Right lobe of liver (tissue), 6 donors: ENCODE measurements around the gene SLC45A3. TPM values are rescaled to one million over a fixed set of nuclear protein-coding genes. Genes with fewer than 3 reads are reported as not detected.
A peak's percentile ranks its signal among the peaks of the same experiment; 100 is the strongest.

Experiments used
- ATAC-seq, 4 donors: fragments of 200-7000 bp; cut with Tn5 transposase; one replicate each; pipeline ENCODE4 v1.9.1; 2020; ENCODE audit warnings: mild to moderate bottlenecking in 4 of 4, moderate library complexity in 4 of 4
- DNase-seq, 3 donors: peaks; one replicate each; pipeline ENCODE4 v3.0.0-alpha.2; 2020
- H3K27ac ChIP-seq, 3 donors: fragments of 200-600 bp; one replicate each; pipeline ENCODE4 v1.8.0; 2022
- H3K27me3 ChIP-seq, 2 donors: fragments of 200-600 bp; one replicate each; pipeline ENCODE4 v1.8.0; 2022
- H3K36me3 ChIP-seq, 4 donors: fragments of 200-600 bp; sonication (generic) in 1 of 4; one replicate each; pipeline versions ENCODE4 v1.5.1 to v1.8.0; 2017 to 2022; ENCODE audit warnings: control low read depth in 1 of 4
- H3K4me1 ChIP-seq, 4 donors: fragments of 200-600 bp; sonication (generic) in 1 of 4; one replicate each; pipeline versions ENCODE4 v1.5.1 to v1.8.0; 2017 to 2022; ENCODE audit warnings: control low read depth in 1 of 4
- H3K4me3 ChIP-seq, 3 donors: fragments of 200-600 bp; one replicate each; pipeline ENCODE4 v1.8.0; 2022
- H3K9me3 ChIP-seq, 4 donors: fragments of 200-600 bp; sonication (generic) in 1 of 4; one replicate each; pipeline versions ENCODE4 v1.5.1 to v1.8.0; 2017 to 2022; ENCODE audit warnings: control low read depth in 1 of 4
- POLR2A ChIP-seq: fragments of 450-650 bp; IDR thresholded peaks from one replicate; pipeline ENCODE4 v1.6.1; 2017; ENCODE audit warnings: antibody characterized with exemption, mild to moderate bottlenecking
- WGBS: methylation state at CpG from one replicate; pipeline ENCODE4 v1.1.6; 2018; ENCODE audit warnings: low coverage, low lambda C conversion rate; ENCODE audit not compliant: insufficient coverage; ENCODE audit errors: missing lambda C conversion rate; 5-methylcytosine and 5-hydroxymethylcytosine counted together
- intact Hi-C, 2 donors: fragments of 100-400 bp; cut with DNase I; formaldehyde crosslinking; loops; one replicate each; pipeline versions ENCODE4 v1.11.2 to v1.14.1; 2022
- total RNA-seq, 6 experiments: library from RNA; depleted of rRNA in 2 of 6; stranded (reverse); fragments of >200 nt in 2 of 6; fragmentation: NEBNext Ultra II Directional in 3 of 6; extraction: Animal tissue kit (Norgen Biotek cat#: 25700) in 3 of 6; gene quantifications; one replicate each; pipeline versions ENCODE4 v1.1.0 to v1.2.4, GENCODE V29; 2016 to 2023
- TF ChIP-seq, protein P1 (sequence below), 4 donors: fragments of 200-600 bp in 3 of 4; fragments of 450-650 bp in 1 of 4; IDR thresholded peaks; one replicate each; pipeline versions ENCODE4 v1.5.1 to v1.8.0; 2016 to 2022; ENCODE audit warnings: antibody characterized with exemption in 4 of 4, mild to moderate bottlenecking in 2 of 4
- donor health status: DM: no; HTN: yes; CAD: no.
- donor health status: DM: no; HTN: no; CAD: no.
- donor health status: DM: no; HTN: no; CAD: no.
- donor health status: DM: no; HTN: yes; CAD: no.
- donor health status: DM: no; HTN: yes; CAD: no.

Gene SLC45A3
- total RNA-seq, 6 experiments from 2014 or later = 6.9 to 27.0 (median 7.9) TPM

DNA sequence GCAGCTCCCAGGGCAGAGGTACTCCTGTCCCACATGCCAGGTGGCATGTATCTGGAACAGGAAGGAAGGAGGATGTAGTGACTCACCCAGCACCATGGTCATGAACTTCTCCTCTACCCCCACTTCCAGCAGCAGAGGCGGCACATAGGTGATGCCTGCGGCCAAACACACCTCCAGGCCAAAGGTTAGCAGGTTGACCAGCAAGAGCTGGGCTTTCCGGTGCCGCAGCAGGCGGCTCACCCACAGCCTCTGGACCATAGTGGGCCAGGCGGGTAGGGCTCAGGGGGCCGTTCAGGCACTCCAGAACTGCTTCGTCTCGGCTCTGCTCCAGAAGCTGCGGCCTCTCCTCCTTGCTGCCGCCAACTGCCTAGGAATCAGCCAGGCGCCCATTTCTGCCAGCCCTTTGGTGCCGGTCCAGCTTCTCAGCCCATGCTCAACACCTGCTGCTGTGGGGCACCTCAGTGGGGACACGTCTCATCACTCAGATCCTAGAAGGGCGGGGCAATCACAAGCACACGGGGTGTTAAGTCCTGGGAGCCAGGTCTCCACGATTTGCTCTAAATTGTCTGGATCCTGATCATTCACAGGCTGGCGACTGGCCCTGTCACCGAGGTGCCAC, 15.8 kb downstream of the SLC45A3 start:
- TF ChIP-seq POLR2A = peak; percentile 86
- TF ChIP-seq, protein P1, sequence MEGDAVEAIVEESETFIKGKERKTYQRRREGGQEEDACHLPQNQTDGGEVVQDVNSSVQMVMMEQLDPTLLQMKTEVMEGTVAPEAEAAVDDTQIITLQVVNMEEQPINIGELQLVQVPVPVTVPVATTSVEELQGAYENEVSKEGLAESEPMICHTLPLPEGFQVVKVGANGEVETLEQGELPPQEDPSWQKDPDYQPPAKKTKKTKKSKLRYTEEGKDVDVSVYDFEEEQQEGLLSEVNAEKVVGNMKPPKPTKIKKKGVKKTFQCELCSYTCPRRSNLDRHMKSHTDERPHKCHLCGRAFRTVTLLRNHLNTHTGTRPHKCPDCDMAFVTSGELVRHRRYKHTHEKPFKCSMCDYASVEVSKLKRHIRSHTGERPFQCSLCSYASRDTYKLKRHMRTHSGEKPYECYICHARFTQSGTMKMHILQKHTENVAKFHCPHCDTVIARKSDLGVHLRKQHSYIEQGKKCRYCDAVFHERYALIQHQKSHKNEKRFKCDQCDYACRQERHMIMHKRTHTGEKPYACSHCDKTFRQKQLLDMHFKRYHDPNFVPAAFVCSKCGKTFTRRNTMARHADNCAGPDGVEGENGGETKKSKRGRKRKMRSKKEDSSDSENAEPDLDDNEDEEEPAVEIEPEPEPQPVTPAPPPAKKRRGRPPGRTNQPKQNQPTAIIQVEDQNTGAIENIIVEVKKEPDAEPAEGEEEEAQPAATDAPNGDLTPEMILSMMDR (IDR thresholded peaks at IDR 0.05) = no peak
- Histone ChIP-seq H3K27me3 (no peaks in the 10 kb centered on the region), H3K4me3 (peak overlapping the region; percentile 1 to 24 (median 20)), H3K9me3 (no peaks in the 10 kb centered on the region), H3K4me1 (peaks cover 0 to 80% (median 24%) of the 10 kb centered on the region in 4 donors), H3K36me3 (peaks cover 0 to 32% (median 0%) of the 10 kb centered on the region in 4 donors), H3K27ac (peak overlapping the region; percentile 34 to 69 (median 52))
- WGBS = 13% methylated on average over 8 of the region's 19 CpGs
- DNase-seq (peak; percentile 85 to 89 (median 88)), ATAC-seq (peak; percentile 77 to 87 (median 84))
- intact Hi-C loops = loop anchor here in 1 of 2 donors (10.0 kb wide), 2 partner anchors 50 to 320 kb away; no protein-coding TSS in a partner anchor

DNA sequence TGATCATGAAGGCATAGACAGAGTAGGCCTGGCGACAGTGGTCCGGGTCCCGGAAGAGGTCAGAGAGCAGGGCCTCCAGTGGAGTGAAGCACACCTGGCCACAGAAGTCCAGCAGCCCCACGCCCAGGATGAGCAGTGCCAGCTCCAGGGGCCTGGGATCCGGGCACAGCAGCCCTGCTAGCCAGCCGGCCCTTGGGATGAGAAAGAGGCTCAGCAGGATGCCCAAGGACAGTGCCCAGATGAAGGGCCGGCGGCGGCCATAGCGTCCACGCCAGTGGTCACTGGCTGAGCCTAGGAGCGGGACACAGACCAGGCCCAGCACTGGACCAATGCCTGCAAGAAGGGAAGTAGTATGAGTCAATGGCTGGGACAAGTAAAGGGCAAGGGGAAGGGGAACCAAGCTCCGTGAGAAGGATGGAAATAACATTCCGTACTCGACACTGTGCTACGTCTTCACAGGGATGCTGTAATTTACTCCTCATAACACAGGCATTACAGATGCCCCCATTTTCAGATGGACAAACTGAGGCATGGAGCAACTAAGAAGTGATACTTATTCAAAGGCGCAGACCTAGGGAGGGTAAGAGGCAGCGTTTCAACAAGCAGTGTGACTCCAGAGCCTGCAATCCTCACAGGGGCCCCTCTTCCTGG, 16.9 kb downstream of the SLC45A3 start:
- H3K9me3 ChIP-seq = no peaks in the 10 kb centered on the region
- peaks cover 0 to 80% (median 21%) of the 10 kb centered on the region in 4 donors for H3K4me1 ChIP-seq
- ATAC-seq (no peak), DNase-seq (no peak)
- intact Hi-C loops = loop anchor here in 1 of 2 donors (10.0 kb wide), 2 partner anchors 51 to 321 kb away; no protein-coding TSS in a partner anchor
- H3K27ac ChIP-seq = peak overlapping the region in 2 of 3 donors; percentile 52 to 69
- WGBS = 77% methylated on average over 4 of the region's 18 CpGs
- H3K27me3 ChIP-seq = no peaks in the 10 kb centered on the region
- H3K4me3 ChIP-seq = peak overlapping the region in 1 of 3 donors; percentile 1
- H3K36me3 ChIP-seq = peaks cover 0 to 40% (median 0%) of the 10 kb centered on the region in 4 donors
- TF ChIP-seq POLR2A = no peak
- TF ChIP-seq, protein P1 (IDR thresholded peaks at IDR 0.05) = no peak

DNA sequence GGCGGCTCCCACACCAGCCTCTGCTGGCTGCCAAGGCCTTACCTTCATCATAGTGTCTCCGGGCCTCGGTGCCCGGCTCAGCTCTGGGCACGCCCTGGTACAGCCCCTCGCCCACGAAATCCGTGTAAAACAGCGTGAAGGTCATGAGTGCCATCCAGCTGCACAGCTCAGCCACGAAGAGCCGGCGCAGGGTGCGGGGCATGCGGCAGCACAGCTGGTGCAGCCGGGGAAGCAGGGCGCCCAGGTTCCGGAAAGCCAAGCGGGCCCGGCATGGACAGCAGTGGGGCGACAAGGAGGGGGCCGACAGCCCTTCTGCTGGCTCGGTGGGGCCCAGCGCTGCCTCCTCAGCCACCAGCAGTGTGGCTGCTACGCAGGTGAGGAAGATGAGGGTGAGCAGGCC, 17.5 kb downstream of the SLC45A3 start:
- ATAC-seq = no peak
- peaks cover 0 to 74% (median 18%) of the 10 kb centered on the region in 4 donors for H3K4me1 ChIP-seq
- H3K4me3 ChIP-seq = no peak overlapping the region
- intact Hi-C loops = loop anchor here in 1 of 2 donors (10.0 kb wide), 2 partner anchors 52 to 322 kb away; no protein-coding TSS in a partner anchor
- H3K27ac ChIP-seq = peak overlapping the region in 1 of 3 donors; percentile 37
- no peaks in the 10 kb centered on the region for H3K27me3 ChIP-seq
- WGBS = 100% methylated on average over 2 of the region's 24 CpGs
- TF ChIP-seq, protein P1 (IDR thresholded peaks at IDR 0.05) = no peak
- TF ChIP-seq POLR2A = no peak
- peaks cover 0 to 42% (median 0%) of the 10 kb centered on the region in 4 donors for H3K36me3 ChIP-seq
- H3K9me3 ChIP-seq = no peaks in the 10 kb centered on the region
- no peak for DNase-seq

DNA sequence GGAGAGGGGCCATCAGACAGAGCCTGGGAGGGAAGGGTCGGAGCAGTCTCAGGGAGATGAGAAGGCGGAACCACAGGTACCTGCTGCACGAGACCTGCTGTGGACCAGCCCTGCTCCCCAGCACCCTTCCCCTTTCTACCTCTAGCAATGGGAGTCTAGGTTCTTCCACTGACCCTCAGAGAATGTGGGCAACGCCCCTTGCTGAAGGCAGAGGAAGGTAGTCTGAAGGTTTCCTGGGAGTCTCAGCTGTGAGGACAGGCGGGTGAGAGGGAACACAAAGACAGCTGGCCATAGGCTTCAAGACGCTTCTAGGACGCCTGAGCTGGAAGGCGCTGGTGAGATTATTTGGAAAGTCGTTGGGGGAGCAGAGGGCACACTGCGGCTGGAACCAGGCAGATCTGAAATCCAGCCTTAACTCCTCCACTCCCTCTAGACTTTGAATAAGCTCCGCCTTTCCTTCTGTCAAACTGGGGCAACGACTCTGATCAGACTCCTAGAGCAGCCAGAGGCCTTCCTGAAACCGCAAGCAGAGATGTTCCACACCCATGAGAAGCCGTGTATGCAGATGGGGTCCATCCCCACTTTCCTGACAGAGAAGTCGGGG, 18.1 kb downstream of the SLC45A3 start:
- H3K4me1 ChIP-seq = peaks cover 0 to 76% (median 18%) of the 10 kb centered on the region in 4 donors
- no peaks in the 10 kb centered on the region for H3K9me3 ChIP-seq
- 63% methylated on average over 5 of the region's 15 CpGs for WGBS
- TF ChIP-seq, protein P1 (IDR thresholded peaks at IDR 0.05) = no peak
- no peak for TF ChIP-seq POLR2A
- intact Hi-C loops = loop anchor here in 1 of 2 donors (10.0 kb wide), 2 partner anchors 53 to 323 kb away; no protein-coding TSS in a partner anchor
- DNase-seq (no peak), ATAC-seq (no peak)
- no peaks in the 10 kb centered on the region for H3K27me3 ChIP-seq
- no peak overlapping the region for H3K4me3 ChIP-seq
- no peak overlapping the region for H3K27ac ChIP-seq
- H3K36me3 ChIP-seq = peaks cover 0 to 43% (median 0%) of the 10 kb centered on the region in 4 donors
